ENCODE data around the gene NPBWR2.

DNA sequence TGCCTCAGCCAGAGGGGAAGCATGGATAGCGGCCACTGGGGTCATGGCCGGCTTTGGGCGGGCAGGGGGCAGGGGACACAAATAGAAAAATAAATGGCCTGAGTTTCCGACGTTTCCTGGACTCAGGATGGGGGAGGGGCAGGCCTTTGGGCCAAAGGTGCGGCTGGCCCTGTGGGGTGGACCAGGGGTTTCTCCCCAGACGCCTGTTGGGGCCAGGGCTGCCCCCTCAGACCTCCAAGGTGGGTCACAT lies 50.8 kb downstream of the NPBWR2 start:
- TF ChIP-seq CTCF (IDR thresholded peaks at IDR 0.05) (no peak), POLR2A (IDR thresholded peaks at IDR 0.05) (no peak), EP300 (IDR thresholded peaks at IDR 0.05) (no peak)
